Omental fat pad (tissue), 4 donors: ENCODE data around the gene RPUSD3. TPM values are rescaled to one million over a fixed set of nuclear protein-coding genes. Genes with fewer than 3 reads are reported as not detected.
"Not testable (repeated sequence)": the region's sequence is repeated elsewhere in the genome, so short reads cannot be mapped to it uniquely, and the experiment has no call there.

Experiments
- ATAC-seq: fragments of 150-250 bp; one replicate; pipeline ENCODE4 v1.9.1; 2016; ENCODE audit warnings: mild to moderate bottlenecking, moderate library complexity; ENCODE audit not compliant: low FRiP score
- DNase-seq: peaks from one replicate; pipeline ENCODE4 v3.0.0-alpha.2; 2019; ENCODE audit warnings: low spot score
- CTCF ChIP-seq, 3 donors: fragments of 450-650 bp; IDR thresholded peaks; one replicate each; pipeline ENCODE4 v1.5.1; 2016 to 2017; ENCODE audit warnings: antibody characterized with exemption in 3 of 3, mild to moderate bottlenecking in 3 of 3, moderate library complexity in 2 of 3
- total RNA-seq, 4 donors: library from RNA; depleted of rRNA; stranded (reverse); fragments of >200 nt; gene quantifications; one replicate each; pipeline ENCODE4 v1.1.0, GENCODE V29; 2016

The RPUSD3 gene
- total RNA-seq, 4 donors from 2014 or later: 18.4 to 44.9 (median 35.4) TPM

DNA sequence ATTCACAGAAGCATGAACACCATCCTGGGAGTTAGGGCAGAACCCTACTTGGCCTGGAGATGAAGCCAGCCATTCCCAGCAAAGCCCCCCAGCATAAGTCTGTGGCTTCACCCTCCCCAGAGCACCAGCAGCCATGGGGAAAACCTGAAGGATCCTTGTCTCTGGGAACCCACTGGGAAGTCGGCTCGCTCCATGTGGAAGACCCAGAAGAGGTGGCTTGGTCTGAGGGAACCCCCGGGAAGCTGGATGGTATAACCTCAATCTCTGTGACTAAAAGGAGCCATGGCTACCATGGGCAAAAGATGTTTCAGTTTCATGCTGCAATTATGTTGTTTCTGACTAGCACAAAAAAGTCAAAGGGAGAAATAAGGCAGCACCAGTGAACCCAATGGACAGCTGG is 11.8 kb upstream of the RPUSD3 start:
- no peak for ATAC-seq
- DNase-seq: no peak
- no peak for TF ChIP-seq CTCF (IDR thresholded peaks at IDR 0.05)

GRCh38 chr3:9854291-9854940 is 10.6 kb upstream of the RPUSD3 start:
- not testable (repeated sequence) for DNase-seq, ATAC-seq

GRCh38 chr3:9852528-9852927 is 8.7 kb upstream of the RPUSD3 start:
- ATAC-seq (no peak), DNase-seq (no peak)
- no peak for TF ChIP-seq CTCF (IDR thresholded peaks at IDR 0.05)

- DNase-seq, ATAC-seq: not testable (repeated sequence)
Observed at GRCh38 chr3:9851926-9852325, 8.1 kb upstream of the RPUSD3 start.

DNA sequence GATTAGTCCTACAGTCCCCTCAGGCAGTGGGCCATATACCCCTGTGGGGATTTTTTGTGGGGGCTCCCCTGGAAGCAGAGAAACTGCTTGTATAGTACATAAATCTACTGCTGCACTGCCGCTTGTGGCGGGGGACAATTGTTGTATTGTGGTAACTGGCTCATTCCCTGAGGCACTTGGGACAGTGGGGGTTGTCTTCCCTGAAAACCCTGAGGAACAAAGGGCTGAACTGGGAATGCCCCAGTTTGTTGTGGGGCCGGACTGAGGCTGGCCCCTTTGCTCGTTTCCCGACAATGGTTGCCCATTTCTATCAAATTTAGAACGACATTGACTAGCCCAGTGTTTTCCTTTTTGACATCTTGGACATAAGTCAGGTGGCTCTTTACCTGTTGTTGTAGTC is 7.6 kb upstream of the RPUSD3 start:
- not testable (repeated sequence) for ATAC-seq, DNase-seq

DNA sequence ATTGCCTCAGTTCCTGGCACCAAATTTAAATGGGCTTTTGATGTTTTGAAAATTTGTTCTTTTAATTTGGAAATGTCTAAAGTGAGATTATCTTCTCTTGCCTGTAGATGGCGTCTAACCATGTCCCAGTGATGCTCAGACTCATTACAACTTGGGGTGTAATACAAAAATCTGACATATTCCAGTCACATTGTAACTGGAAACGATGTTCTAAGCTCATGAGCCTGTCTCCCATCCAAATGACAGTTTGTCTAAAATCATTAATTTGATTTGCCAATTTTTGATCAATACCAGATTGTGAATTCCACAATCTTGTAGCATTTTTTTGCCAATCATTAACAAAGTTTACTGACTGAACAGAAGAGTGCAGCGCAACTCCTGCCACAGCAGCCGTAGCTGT is 5.1 kb upstream of the RPUSD3 start:
- DNase-seq, ATAC-seq: not testable (repeated sequence)

- ATAC-seq, DNase-seq: not testable (repeated sequence)
Observed at GRCh38 chr3:9847870-9848269, 4.1 kb upstream of the RPUSD3 start.

GRCh38 chr3:9846931-9847488 is 3.2 kb upstream of the RPUSD3 start:
- no peak for TF ChIP-seq CTCF (IDR thresholded peaks at IDR 0.05)
- no peak for ATAC-seq
- DNase-seq: no peak

- DNase-seq (no peak), ATAC-seq (no peak)
- TF ChIP-seq CTCF (IDR thresholded peaks at IDR 0.05): no peak
Observed at GRCh38 chr3:9846231-9846630, 2.4 kb upstream of the RPUSD3 start.

GRCh38 chr3:9841015-9841414 is 2.8 kb downstream of the RPUSD3 start:
- DNase-seq: no peak
- ATAC-seq: no peak
- TF ChIP-seq CTCF (IDR thresholded peaks at IDR 0.05): no peak
